K562 (cell line): Measurements from ENCODE around the gene MADCAM1. TPM values are rescaled to one million over a fixed set of nuclear protein-coding genes. Genes with fewer than 3 reads are reported as not detected.
A peak's percentile ranks its signal among the peaks of the same experiment; 100 is the strongest.

ENCODE experiments used
- ERF ChIP-seq: fragments of 450-650 bp; formaldehyde crosslinking; IDR thresholded peaks from 2 replicates; pipeline ENCODE4 v1.4.0; 2020; ENCODE audit warnings: mild to moderate bottlenecking, mixed read lengths
- FOXM1 ChIP-seq, 2 experiments: fragments of 450-650 bp in 1 of 2; sonication (generic) in 1 of 2; formaldehyde crosslinking in 1 of 2; IDR thresholded peaks; 2 replicates each; pipeline versions ENCODE4 v1.6.1 to v1.9.0; 2017 to 2022; ENCODE audit warnings: low read depth in 2 of 2, mild to moderate bottlenecking in 2 of 2, missing genetic modification reagents in 1 of 2, moderate library complexity in 1 of 2
- HCFC1 ChIP-seq: IDR thresholded peaks from 2 replicates; pipeline ENCODE4 v1.6.1; 2012; ENCODE audit warnings: low read depth, low read length, improper control_type of control experiment
- HDAC2 ChIP-seq: fragments of 450-650 bp; IDR thresholded peaks from 2 replicates; pipeline ENCODE4 v1.6.1; 2016; ENCODE audit warnings: mild to moderate bottlenecking
- HNRNPLL ChIP-seq: fragments of 200-400 bp; formaldehyde crosslinking; IDR thresholded peaks from 2 replicates; pipeline ENCODE4 v1.6.1; 2017; ENCODE audit warnings: low read length, low read depth, mild to moderate bottlenecking; ENCODE audit not compliant: poor library complexity, severe bottlenecking
- IRF2 ChIP-seq: sonication (generic); formaldehyde crosslinking; IDR thresholded peaks from 2 replicates; pipeline ENCODE4 v1.8.1; 2022; ENCODE audit warnings: mild to moderate bottlenecking, missing genetic modification reagents
- PRMT5 ChIP-seq: sonication (generic); formaldehyde crosslinking; IDR thresholded peaks from 2 replicates; pipeline ENCODE4 v1.5.0; 2020; ENCODE audit warnings: missing genetic modification reagents
- SETDB1 ChIP-seq: IDR thresholded peaks from one replicate; pipeline ENCODE4 v1.6.1; 2012; ENCODE audit warnings: low read length, control low read depth, inconsistent platforms
- SPI1 ChIP-seq: IDR thresholded peaks from 2 replicates; pipeline ENCODE4 v1.6.1; 2011; ENCODE audit warnings: low read depth, low read length, control low read depth, borderline replicate concordance
- TARDBP ChIP-seq: fragments of 450-650 bp; IDR thresholded peaks from 2 replicates; pipeline ENCODE4 v1.6.1; 2016
- ZNF146 ChIP-seq: IDR thresholded peaks from one replicate; pipeline ENCODE4 v1.6.1; 2018; ENCODE audit warnings: missing compliant biosample characterization; ENCODE audit not compliant: unreplicated experiment
- polyA plus RNA-seq, 8 experiments: library from polyadenylated mRNA; depleted of rRNA in 4 of 8; stranded (reverse) in 5 of 8; unstranded in 3 of 8; fragments of >200 nt; fragmentation: Nextera tagmentation in 2 of 8; fragmentation: Illumina TruSeq in 1 of 8; extraction: Ambion mirVana in 2 of 8; extraction: Trizol in 1 of 8; gene quantifications; 2 replicates each; pipeline versions ENCODE4 v1.2.1 to v1.2.3, GENCODE V29; 2011 to 2014; ENCODE audit warnings: inconsistent platforms in 1 of 8, missing spikeins in 1 of 8
- total RNA-seq, 7 experiments: library from RNA; depleted of rRNA in 6 of 7; stranded (reverse); fragments of >200 nt in 6 of 7; fragmentation: Illumina TruSeq in 2 of 7; extraction: Trizol in 2 of 7; gene quantifications; 2 replicates each; pipeline versions ENCODE4 v1.2.1 to v1.2.3, GENCODE V29; 2011 to 2021; ENCODE audit warnings: low replicate concordance in 1 of 7
- TF ChIP-seq, protein P1 (sequence below): fragments of 450-650 bp; formaldehyde crosslinking; IDR thresholded peaks from 2 replicates; pipeline ENCODE4 v1.4.0; 2022; ENCODE audit warnings: mild to moderate bottlenecking, moderate library complexity
- TF ChIP-seq, protein P2 (sequence below): fragments of 250-450 bp; sonication (Bioruptor Pico); IDR thresholded peaks from 2 replicates; pipeline ENCODE4 v1.6.1; 2021; ENCODE audit warnings: mild to moderate bottlenecking
- TF ChIP-seq, protein P3 (sequence below): fragments of 450-650 bp; formaldehyde crosslinking; IDR thresholded peaks from 2 replicates; pipeline ENCODE4 v1.4.0; 2020; ENCODE audit warnings: mild to moderate bottlenecking
- TF ChIP-seq, protein P4 (sequence below): sonication (generic); formaldehyde crosslinking; IDR thresholded peaks from 2 replicates; pipeline ENCODE4 v1.8.1; 2023; ENCODE audit warnings: mild to moderate bottlenecking, missing genetic modification reagents
- TF ChIP-seq, protein P5 (sequence below): fragments of 250-450 bp; sonication (Bioruptor Pico); IDR thresholded peaks from 2 replicates; pipeline ENCODE4 v1.5.1; 2021; ENCODE audit warnings: mild to moderate bottlenecking
- TF ChIP-seq, protein P6 (sequence below): fragments of 450-650 bp; IDR thresholded peaks from one replicate; pipeline ENCODE4 v1.6.1; 2018; ENCODE audit warnings: mild to moderate bottlenecking, moderate library complexity; ENCODE audit not compliant: partially characterized antibody

MADCAM1 gene
- total and polyA plus RNA-seq, 9 of the 15 experiments (the other 6 are each of a cell fraction or from before 2014, with no cell fraction given), result 0.09 to 0.36 (median 0.09) TPM; not detected in 6

DNA sequence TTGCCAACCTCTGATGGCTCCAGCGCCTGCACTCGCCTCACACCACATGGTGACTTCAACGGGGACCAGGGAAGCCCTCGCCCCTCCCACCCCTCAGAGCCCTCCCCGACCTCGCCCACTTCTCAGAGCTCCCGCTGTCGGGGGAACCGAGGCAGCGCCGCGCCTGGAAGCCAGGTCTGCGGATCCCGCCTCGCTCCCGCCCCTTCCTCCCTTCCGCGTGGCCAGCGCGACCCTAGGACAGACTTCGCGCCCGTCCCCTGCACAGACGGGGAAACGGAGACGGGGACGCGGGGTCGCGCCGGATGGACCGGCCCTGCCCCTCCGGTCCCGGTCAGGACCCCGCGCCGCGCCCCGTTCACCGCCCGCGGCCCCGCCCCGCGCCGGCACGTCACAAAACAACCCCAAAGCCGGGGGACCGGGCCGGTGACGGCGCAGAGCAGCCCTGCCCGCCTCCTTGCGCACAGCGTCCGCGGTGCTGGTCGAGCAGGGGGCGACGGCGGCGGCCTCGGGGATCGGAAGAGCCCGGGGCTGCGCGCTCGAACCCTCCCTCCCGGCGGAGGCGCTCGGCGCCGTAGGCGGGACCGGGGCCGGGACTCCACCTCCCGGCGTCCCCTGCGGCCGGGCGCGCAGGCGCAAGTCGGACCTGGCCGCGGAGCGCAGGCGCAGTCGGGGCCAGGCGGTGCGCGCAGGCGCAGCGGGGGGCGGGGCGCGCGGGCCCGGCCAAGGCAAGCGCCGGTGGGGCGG is 34.9 kb downstream of the MADCAM1 start (continued):
- TF ChIP-seq, protein P1, sequence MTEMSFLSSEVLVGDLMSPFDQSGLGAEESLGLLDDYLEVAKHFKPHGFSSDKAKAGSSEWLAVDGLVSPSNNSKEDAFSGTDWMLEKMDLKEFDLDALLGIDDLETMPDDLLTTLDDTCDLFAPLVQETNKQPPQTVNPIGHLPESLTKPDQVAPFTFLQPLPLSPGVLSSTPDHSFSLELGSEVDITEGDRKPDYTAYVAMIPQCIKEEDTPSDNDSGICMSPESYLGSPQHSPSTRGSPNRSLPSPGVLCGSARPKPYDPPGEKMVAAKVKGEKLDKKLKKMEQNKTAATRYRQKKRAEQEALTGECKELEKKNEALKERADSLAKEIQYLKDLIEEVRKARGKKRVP (CRISPR knock-in tag), result no peak
- no peak for TF ChIP-seq SPI1
- TF ChIP-seq, protein P2, sequence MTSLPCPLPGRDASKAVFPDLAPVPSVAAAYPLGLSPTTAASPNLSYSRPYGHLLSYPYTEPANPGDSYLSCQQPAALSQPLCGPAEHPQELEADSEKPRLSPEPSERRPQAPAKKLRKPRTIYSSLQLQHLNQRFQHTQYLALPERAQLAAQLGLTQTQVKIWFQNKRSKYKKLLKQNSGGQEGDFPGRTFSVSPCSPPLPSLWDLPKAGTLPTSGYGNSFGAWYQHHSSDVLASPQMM (CRISPR knock-in tag), result no peak
- TF ChIP-seq SETDB1, result no peak
- TF ChIP-seq, protein P3, sequence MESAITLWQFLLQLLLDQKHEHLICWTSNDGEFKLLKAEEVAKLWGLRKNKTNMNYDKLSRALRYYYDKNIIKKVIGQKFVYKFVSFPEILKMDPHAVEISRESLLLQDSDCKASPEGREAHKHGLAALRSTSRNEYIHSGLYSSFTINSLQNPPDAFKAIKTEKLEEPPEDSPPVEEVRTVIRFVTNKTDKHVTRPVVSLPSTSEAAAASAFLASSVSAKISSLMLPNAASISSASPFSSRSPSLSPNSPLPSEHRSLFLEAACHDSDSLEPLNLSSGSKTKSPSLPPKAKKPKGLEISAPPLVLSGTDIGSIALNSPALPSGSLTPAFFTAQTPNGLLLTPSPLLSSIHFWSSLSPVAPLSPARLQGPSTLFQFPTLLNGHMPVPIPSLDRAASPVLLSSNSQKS (CRISPR knock-in tag), result no peak
- TF ChIP-seq, protein P4, sequence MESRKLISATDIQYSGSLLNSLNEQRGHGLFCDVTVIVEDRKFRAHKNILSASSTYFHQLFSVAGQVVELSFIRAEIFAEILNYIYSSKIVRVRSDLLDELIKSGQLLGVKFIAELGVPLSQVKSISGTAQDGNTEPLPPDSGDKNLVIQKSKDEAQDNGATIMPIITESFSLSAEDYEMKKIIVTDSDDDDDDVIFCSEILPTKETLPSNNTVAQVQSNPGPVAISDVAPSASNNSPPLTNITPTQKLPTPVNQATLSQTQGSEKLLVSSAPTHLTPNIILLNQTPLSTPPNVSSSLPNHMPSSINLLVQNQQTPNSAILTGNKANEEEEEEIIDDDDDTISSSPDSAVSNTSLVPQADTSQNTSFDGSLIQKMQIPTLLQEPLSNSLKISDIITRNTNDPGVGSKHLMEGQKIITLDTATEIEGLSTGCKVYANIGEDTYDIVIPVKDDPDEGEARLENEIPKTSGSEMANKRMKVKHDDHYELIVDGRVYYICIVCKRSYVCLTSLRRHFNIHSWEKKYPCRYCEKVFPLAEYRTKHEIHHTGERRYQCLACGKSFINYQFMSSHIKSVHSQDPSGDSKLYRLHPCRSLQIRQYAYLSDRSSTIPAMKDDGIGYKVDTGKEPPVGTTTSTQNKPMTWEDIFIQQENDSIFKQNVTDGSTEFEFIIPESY (CRISPR knock-in tag), result peak; percentile 43; the same call in 1 of the 2 replicates
- TF ChIP-seq, protein P5, sequence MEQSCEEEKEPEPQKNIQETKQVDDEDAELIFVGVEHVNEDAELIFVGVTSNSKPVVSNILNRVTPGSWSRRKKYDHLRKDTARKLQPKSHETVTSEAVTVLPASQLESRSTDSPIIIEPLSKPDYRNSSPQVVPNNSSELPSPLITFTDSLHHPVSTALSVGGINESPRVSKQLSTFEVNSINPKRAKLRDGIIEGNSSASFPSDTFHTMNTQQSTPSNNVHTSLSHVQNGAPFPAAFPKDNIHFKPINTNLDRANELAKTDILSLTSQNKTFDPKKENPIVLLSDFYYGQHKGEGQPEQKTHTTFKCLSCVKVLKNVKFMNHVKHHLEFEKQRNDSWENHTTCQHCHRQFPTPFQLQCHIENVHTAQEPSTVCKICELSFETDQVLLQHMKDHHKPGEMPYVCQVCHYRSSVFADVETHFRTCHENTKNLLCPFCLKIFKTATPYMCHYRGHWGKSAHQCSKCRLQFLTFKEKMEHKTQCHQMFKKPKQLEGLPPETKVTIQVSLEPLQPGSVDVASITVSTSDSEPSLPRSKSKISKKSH, result no peak
- TF ChIP-seq TARDBP, result no peak
- TF ChIP-seq IRF2 (CRISPR knock-in tag), result no peak
- no peak for TF ChIP-seq ZNF146
- peak; percentile 90 for TF ChIP-seq HCFC1
- no peak for TF ChIP-seq PRMT5
- TF ChIP-seq FOXM1 (IDR thresholded peaks at IDR 0.05; ENCODE audit: low read depth), result no peak
- no peak for TF ChIP-seq FOXM1 (CRISPR knock-in tag; IDR thresholded peaks at IDR 0.05; ENCODE audit: low read depth)
- no peak for TF ChIP-seq HNRNPLL
- TF ChIP-seq HDAC2, result no peak
- TF ChIP-seq ERF (CRISPR knock-in tag), result no peak; the same call in 1 of the 2 replicates
- TF ChIP-seq, protein P6, sequence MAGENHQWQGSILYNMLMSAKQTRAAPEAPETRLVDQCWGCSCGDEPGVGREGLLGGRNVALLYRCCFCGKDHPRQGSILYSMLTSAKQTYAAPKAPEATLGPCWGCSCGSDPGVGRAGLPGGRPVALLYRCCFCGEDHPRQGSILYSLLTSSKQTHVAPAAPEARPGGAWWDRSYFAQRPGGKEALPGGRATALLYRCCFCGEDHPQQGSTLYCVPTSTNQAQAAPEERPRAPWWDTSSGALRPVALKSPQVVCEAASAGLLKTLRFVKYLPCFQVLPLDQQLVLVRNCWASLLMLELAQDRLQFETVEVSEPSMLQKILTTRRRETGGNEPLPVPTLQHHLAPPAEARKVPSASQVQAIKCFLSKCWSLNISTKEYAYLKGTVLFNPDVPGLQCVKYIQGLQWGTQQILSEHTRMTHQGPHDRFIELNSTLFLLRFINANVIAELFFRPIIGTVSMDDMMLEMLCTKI, result no peak
